Measurements from ENCODE around the gene SH3PXD2A. TPM values are rescaled to one million over a fixed set of nuclear protein-coding genes. Genes with fewer than 3 reads are reported as not detected.

SH3PXD2A gene
- total and polyA plus RNA-seq, 2 experiments from 2014 or later = 1.8 to 5.0 TPM

GRCh38 chr10:103580430-103580829 lies 274.9 kb downstream of the SH3PXD2A start (continued):
- TF ChIP-seq CTCF (conservative IDR thresholded peaks at IDR 0.05; ENCODE audit: low read depth in 2 of 2) (no peak), STAT1 (IDR thresholded peaks at IDR 0.05; ENCODE audit: unreplicated experiment) (no peak), EZH2 (IDR thresholded peaks at IDR 0.05; ENCODE audit: low read depth, unreplicated experiment) (no peak), CREB1 (CRISPR knock-in tag; IDR thresholded peaks at IDR 0.05; ENCODE audit: low read depth) (no peak), ETS1 (IDR thresholded peaks at IDR 0.05) (no peak), EZH2phosphoT487 (IDR thresholded peaks at IDR 0.05; ENCODE audit: unreplicated experiment) (no peak)

GRCh38 chr10:103580011-103580410 lies 275.4 kb downstream of the SH3PXD2A start:
- Histone ChIP-seq H3F3A (replicated peaks; ENCODE audit: low read depth) (no peaks in the 10 kb centered on the region), H3K36me3 (ENCODE audit: insufficient read depth) (no peaks in the 10 kb centered on the region), H3K27ac (ENCODE audit: low read depth) (no peak overlapping the region), H3K4me3 (no peak overlapping the region), H3K9me2 (ENCODE audit: insufficient read depth) (0 out of 2 replicates have a peak, but pooled peaks cover under 1% of the 10 kb centered on the region), H3K4me1 (ENCODE audit: insufficient read depth) (no peaks in the 10 kb centered on the region), H4K20me1 (replicated peaks; ENCODE audit: insufficient read depth) (no peaks in the 10 kb centered on the region), H2AFZ (no peak overlapping the region), H3K27me3 (ENCODE audit: insufficient read depth) (peaks cover 26% of the 10 kb centered on the region), H3K4me2 (no peak overlapping the region), H3K79me2 (replicated peaks; ENCODE audit: insufficient read depth) (no peaks in the 10 kb centered on the region)
- Mint-ChIP-seq H3K27ac (no peak overlapping the region), H3K4me1 (peaks cover 2% of the 10 kb centered on the region; the same call in 2 of the 3 replicates), H3K4me3 (no peak overlapping the region), H3K9me3 (peaks cover 3% of the 10 kb centered on the region; the same call in 2 of the 3 replicates), H3K36me3 (ENCODE audit: low read depth) (no peaks in the 10 kb centered on the region; the same call in 2 of the 3 replicates), H3K27me3 (ENCODE audit: insufficient read depth, low read depth, poor library complexity) (peaks cover 17% of the 10 kb centered on the region)
- ATAC-seq (peak; percentile 85), DNase-seq (ENCODE audit: low spot score) (peak; percentile 68)
- peak; percentile 47 to 77 for TF ChIP-seq CTCF (conservative IDR thresholded peaks at IDR 0.05; ENCODE audit: low read depth in 2 of 2)
- no peak for TF ChIP-seq STAT1 (IDR thresholded peaks at IDR 0.05; ENCODE audit: unreplicated experiment)

GRCh38 chr10:103578782-103579382 lies 276.5 kb downstream of the SH3PXD2A start:
- Mint-ChIP-seq H3K27ac (no peak overlapping the region), H3K4me1 (peaks cover under 1% of the 10 kb centered on the region; the same call in 2 of the 3 replicates), H3K9me3 (peaks cover under 1% of the 10 kb centered on the region; the same call in 1 of the 3 replicates), H3K4me3 (no peak overlapping the region; the same call in 2 of the 3 replicates), H3K27me3 (ENCODE audit: insufficient read depth, low read depth, poor library complexity) (peaks cover 13% of the 10 kb centered on the region), H3K36me3 (ENCODE audit: low read depth) (no peaks in the 10 kb centered on the region; the same call in 2 of the 3 replicates)
- Histone ChIP-seq H3K36me3 (ENCODE audit: insufficient read depth) (no peaks in the 10 kb centered on the region), H3K4me2 (no peak overlapping the region), H3K4me1 (ENCODE audit: insufficient read depth) (no peaks in the 10 kb centered on the region), H3K27ac (ENCODE audit: low read depth) (no peak overlapping the region), H3K79me2 (replicated peaks; ENCODE audit: insufficient read depth) (no peaks in the 10 kb centered on the region), H3K9me2 (ENCODE audit: insufficient read depth) (no peaks in the 10 kb centered on the region), H3K4me3 (no peak overlapping the region), H3F3A (replicated peaks; ENCODE audit: low read depth) (no peaks in the 10 kb centered on the region), H3K27me3 (ENCODE audit: insufficient read depth) (peaks cover 16% of the 10 kb centered on the region), H4K20me1 (replicated peaks; ENCODE audit: insufficient read depth) (no peaks in the 10 kb centered on the region), H2AFZ (no peak overlapping the region)
- ATAC-seq = no peak
- no peak for DNase-seq (ENCODE audit: low spot score)
- TF ChIP-seq REST (IDR thresholded peaks at IDR 0.05; ENCODE audit: unreplicated experiment) (no peak), JUNB (IDR thresholded peaks at IDR 0.05; ENCODE audit: unreplicated experiment) (no peak), CREB1 (CRISPR knock-in tag; IDR thresholded peaks at IDR 0.05; ENCODE audit: low read depth) (no peak), ZNF331 (CRISPR knock-in tag; IDR thresholded peaks at IDR 0.05; ENCODE audit: low read depth) (no peak), EZH2phosphoT487 (IDR thresholded peaks at IDR 0.05; ENCODE audit: unreplicated experiment) (no peak)
